Epithelial cell of esophagus (primary cell): ENCODE data around the gene ORAI2.
"Not testable (repeated sequence)": the region's sequence is repeated elsewhere in the genome, so short reads cannot be mapped to it uniquely, and the experiment has no call there.

ENCODE experiments used
- DNase-seq: peaks from one replicate; pipeline ENCODE4 v3.0.0; 2010; ENCODE audit warnings: low read depth
- H3K4me3 ChIP-seq: 2 replicates; pipeline ENCODE4 v1.5.1; 2011; ENCODE audit warnings: mild to moderate bottlenecking, low read length, control low read depth
- TF ChIP-seq, protein P1 (sequence below): IDR thresholded peaks from 2 replicates; pipeline ENCODE4 v1.5.1; 2011; ENCODE audit warnings: low read depth, mild to moderate bottlenecking, low read length, control low read depth, inconsistent platforms; ENCODE audit not compliant: insufficient read depth; ENCODE audit errors: missing control alignments

Gene ORAI2

DNA sequence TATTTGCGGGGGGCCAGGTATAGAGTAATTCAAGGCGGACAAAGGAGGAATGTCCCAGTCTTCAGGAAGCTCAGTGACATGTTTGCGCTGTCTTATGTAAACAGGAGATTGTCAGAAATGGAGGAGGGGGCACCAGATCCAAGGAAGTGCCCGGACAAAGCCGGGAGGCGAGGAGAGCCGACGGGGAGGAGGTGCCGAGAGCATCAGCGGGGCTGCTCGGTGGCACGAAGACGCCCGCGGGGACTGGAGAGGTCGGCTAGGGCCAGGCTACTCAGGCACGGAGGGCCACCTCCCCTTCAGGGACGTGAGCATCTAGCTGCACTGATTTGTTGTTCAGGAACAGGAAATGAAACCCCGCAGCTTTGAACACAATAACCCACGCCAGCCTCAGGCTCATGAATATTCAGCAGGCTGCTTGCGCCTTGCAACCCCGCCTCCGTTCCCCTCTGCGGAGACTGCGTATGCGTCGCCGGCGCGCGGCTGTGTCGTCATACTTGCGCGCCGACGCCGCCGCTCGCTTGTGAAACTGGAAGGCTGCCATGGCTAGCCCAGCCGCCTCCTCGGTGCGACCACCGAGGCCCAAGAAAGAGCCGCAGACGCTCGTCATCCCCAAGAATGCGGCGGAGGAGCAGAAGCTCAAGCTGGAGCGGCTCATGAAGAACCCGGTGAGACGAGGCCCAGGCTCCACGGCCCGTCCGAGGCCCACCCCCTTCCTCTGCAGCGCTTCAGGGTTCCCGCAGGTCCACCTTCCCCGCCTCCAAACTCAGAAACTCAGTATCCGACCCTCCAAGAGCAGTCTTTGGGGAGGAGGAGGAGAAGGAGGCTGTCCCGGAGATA is 37.3 kb upstream of the ORAI2 start, which contains the start of gene PRKRIP1:
TSS of gene PRKRIP1 (plus strand) at position 491 of the 837 bp plus-strand sequence. CDS start at position 540, 49 bp downstream.
- H3K4me3 ChIP-seq, result peak within 1 kb of the TSS; percentile 99
- DNase-seq, result peak; percentile 92
- TF ChIP-seq, protein P1, sequence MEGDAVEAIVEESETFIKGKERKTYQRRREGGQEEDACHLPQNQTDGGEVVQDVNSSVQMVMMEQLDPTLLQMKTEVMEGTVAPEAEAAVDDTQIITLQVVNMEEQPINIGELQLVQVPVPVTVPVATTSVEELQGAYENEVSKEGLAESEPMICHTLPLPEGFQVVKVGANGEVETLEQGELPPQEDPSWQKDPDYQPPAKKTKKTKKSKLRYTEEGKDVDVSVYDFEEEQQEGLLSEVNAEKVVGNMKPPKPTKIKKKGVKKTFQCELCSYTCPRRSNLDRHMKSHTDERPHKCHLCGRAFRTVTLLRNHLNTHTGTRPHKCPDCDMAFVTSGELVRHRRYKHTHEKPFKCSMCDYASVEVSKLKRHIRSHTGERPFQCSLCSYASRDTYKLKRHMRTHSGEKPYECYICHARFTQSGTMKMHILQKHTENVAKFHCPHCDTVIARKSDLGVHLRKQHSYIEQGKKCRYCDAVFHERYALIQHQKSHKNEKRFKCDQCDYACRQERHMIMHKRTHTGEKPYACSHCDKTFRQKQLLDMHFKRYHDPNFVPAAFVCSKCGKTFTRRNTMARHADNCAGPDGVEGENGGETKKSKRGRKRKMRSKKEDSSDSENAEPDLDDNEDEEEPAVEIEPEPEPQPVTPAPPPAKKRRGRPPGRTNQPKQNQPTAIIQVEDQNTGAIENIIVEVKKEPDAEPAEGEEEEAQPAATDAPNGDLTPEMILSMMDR, result no peak

DNA sequence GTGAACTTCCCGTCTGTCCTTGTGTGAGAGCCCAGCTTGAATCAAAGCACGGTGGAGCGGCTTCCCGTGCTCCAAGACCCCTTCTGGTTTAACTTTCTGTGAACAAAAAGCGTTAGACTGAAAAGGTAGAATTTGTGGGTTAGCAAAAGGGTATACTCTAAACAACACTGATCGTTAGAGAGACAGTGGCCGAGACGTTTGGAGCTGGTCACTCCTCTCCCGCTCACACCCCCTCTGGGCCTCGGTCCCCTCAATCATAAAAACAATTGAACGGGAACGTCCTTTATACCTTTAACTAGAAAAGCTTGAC is 36.7 kb upstream of the ORAI2 start:
- DNase-seq, result no peak
- TF ChIP-seq, protein P1, result no peak
- H3K4me3 ChIP-seq, result peak overlapping the region; percentile 99

DNA sequence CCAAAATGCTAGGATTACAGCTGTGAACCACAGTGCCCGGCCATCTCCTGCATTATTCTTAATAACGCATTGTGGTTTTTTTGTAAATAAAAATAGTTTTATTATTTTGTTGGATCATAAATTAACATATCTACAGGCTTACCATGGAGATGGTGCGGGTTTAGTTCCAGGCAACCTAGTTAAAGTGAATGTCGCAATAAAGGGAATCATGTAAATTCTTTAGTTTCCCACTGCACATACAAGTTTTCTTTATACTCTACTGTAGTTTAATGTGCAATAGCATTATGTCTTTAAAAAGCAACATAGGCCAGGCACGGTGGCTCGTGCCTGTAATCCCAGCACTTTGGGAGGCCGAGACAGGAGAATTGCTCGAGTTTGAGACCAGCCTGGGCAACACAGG is 34.8 kb upstream of the ORAI2 start:
- no peak overlapping the region for H3K4me3 ChIP-seq
- TF ChIP-seq, protein P1, result no peak
- no peak for DNase-seq

DNA sequence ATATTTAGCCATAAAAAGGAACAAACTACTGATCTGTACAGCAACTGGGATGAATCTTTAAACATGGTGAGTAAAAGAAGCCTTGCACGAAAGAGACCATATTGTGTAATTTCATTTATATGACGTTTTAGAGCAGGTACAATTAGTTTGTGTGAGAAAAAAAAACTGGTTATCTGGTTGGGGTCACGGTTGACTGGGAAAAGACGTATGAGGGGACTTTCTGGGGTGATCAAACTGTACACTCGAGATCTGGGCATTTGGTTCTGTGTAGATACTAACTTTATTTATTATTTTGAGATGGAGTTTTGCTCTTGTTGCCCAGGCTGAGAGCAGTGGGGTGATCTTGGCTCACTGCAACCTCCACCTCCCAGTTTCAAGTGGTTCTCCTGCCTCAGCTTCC is 33.0 kb upstream of the ORAI2 start:
- TF ChIP-seq, protein P1, result no peak
- H3K4me3 ChIP-seq, result no peak overlapping the region
- DNase-seq, result no peak

DNA sequence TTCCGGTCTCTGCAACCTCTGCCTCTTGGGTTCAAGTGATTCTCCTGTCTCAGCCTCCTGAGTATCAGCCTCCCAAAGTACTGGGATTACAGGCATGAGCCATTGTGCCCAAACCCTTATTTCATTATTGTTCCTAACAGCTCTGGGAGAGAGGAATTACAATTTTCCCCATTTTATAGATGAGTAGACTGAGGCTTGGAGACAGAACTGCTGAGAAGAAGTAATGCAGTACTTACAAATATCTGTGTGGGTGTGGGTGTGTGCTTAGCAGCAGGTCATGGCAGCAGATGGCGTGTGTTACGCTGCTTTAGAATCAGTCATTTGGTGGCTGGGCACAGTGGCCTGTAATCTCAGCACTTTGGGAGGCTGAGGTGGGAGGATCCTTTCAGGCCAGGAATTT is 29.8 kb upstream of the ORAI2 start:
- no peak overlapping the region for H3K4me3 ChIP-seq
- TF ChIP-seq, protein P1, result no peak
- DNase-seq, result no peak

DNA sequence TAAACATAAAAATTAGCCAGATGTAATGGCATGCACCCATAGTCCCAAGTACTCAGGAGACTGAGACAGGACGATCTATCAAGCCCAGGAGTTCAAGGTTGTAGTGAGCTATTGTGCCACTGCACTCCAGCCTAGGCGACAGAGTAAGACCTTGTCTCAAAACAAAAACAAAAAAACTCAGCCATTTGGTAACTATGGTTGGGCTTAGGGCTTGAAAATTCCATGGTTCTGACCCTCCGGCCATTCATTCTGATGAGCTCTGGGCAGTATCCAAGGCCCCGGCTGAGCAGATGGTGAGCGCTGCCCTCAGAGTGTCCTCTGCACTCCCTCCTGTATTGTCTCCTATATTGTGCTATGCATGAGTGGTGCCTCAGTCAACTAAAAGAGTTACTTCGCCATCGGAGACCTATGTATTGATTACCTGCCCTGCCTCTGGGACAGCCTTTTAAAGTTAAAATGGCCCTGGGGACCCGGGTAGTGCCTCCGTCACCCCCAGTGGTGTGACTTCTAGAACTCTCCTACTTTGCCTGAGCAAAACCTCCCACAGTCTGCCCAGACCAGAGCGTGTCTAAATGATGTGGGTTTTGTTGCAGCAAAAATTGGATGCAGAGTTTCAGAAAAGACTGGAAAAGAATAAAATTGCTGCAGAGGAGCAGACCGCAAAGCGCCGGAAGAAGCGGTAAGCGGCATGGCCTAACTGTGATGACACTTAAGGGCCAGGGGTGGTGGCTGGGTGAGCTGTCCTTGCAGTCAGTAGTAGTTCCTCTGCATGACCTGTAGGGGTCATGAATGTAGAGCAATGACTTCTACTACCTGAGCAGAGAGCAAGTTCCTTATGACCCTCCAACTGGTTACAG is 29.1 kb upstream of the ORAI2 start:
- TF ChIP-seq, protein P1, result peak; percentile 76
- DNase-seq, result peak; percentile 68
- H3K4me3 ChIP-seq, result no peak overlapping the region

DNA sequence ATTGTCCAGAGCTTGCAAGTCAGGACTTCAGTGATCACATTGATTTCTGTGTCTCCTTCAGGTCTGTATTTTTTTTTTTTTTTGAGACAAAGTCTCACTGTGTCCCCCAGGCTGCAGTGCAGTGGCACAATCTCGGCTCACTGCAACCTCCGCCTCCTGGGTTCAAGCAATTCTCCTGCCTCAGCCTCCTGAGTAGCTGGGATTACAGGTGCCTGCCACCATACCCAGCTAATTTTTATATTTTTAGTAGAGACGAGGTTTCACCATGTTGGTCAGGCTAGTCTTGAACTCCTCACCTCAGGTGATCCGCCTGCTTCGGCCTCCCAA is 28.6 kb upstream of the ORAI2 start:
- not testable (repeated sequence) for H3K4me3 ChIP-seq, DNase-seq
